GM20000 (cell line): Measurements from ENCODE around the gene CCDC154.

Experiments
- DNase-seq: peaks from one replicate; pipeline ENCODE4 v3.0.0; 2012; ENCODE audit warnings: low spot score
- TF ChIP-seq, protein P1 (sequence below): IDR thresholded peaks from 2 replicates; pipeline ENCODE4 v1.5.1; 2012; ENCODE audit warnings: mild to moderate bottlenecking, control low read depth; ENCODE audit errors: extremely low read depth, missing control alignments

CCDC154 gene

DNA sequence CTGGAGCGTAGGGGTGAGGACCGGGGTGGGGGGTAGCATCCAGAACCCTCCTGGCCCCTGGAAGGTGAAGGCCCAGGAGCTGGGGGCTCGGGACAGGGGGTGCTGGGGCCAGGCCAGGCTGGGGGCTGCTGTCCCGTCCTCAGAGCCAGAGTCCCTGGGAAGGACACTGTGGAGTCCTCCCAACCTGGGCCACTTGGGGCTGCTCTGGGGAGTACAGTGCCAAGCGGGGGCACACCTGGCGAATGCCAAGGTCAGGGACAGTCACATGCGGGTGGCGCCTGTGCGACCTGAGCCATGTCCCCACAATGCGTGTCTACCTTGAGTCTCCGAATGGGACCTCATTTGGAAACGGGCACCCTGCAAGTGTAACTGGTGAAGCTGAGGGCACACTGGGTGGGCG lies 14.7 kb downstream of the CCDC154 start:
- TF ChIP-seq, protein P1, sequence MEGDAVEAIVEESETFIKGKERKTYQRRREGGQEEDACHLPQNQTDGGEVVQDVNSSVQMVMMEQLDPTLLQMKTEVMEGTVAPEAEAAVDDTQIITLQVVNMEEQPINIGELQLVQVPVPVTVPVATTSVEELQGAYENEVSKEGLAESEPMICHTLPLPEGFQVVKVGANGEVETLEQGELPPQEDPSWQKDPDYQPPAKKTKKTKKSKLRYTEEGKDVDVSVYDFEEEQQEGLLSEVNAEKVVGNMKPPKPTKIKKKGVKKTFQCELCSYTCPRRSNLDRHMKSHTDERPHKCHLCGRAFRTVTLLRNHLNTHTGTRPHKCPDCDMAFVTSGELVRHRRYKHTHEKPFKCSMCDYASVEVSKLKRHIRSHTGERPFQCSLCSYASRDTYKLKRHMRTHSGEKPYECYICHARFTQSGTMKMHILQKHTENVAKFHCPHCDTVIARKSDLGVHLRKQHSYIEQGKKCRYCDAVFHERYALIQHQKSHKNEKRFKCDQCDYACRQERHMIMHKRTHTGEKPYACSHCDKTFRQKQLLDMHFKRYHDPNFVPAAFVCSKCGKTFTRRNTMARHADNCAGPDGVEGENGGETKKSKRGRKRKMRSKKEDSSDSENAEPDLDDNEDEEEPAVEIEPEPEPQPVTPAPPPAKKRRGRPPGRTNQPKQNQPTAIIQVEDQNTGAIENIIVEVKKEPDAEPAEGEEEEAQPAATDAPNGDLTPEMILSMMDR, result no peak
- no peak for DNase-seq

DNA sequence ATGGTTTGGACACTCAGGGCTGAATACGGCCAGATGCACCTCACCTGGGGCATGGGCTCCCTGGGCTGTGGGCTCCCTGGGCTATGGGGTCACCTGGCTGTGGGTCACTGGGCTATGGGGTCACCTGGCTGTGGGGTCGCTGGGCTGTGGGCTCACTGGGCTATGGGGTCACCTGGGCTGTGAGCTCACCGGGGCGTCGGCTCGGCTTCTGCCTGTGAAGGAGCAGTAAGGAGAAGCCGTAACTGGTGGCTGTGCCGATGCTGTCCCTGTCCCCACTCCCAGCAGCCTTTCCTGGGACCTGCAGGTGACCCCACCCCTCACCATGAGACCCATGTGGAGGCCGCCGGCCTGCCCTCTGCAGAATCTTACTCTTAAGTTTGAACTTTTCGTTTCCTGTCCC lies 15.3 kb downstream of the CCDC154 start:
- TF ChIP-seq, protein P1, result no peak
- DNase-seq, result no peak

DNA sequence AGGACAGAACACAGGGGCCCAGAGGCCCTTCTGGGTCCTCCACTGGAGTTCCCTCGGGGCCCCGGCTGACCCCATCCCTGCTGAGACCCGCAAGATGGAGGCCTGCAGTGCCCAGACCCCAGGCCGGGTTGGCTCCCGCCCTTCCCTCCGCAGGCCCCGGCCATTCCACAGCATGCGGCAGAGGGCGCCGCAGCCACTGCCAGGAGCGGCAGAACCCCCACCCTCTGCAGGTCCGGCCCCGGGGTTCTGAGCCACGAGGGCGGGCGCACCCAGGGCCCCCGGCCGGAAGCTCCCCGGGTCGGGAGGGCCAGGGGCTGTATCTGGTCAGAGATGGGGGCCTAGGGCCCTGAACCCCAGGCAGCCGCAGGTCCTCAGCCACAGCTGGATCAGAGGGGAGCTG lies 15.8 kb downstream of the CCDC154 start:
- no peak for DNase-seq
- TF ChIP-seq, protein P1, result no peak

DNA sequence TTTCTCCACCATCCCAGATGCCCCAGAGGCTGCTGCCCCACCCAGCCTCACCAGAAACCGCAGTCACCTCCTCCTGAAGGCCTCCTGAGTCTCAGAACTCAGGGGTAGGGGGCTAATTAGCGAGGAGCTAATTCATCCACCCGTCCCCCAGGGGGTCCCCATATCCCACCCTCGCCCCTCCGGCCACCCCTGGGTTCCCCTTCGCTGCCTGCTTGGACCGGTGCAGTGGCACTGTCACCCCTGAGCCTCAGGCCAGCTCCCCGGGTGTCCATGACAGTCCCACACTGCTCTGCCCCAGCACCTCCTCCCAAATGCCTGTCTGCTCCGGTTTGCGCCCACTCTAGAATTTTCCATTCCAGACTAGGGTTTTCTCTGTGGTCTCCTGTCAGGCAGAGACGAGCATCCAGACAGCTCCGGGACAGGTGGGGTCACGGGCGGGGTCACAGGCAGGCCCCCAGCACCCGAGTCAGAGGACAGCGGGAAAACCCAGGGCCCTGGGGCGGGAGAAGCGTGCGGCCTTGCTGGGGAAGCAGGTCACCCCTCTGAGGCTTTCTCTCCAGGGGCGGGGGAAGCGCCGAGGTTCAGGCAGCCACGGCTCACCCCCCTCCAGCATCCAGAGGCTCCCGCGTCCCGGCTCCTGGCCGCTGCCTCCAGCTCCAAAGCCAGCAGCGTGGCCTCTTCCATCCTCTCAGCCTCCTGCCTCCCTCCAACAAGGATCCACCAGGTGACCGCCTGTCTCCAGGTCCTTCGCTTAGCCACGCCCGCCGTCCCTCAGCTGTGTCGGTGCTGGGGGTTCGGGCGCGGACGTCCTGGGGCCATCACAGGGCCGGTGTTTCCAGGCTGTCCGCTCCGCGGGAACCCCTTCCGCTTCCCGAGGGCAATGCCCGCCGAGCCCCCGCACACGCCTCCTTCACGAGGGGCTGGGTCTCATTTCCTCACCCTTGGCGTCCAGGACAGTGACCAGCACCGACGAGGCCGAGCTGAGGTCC lies 16.6 kb downstream of the CCDC154 start:
- no peak for DNase-seq

DNA sequence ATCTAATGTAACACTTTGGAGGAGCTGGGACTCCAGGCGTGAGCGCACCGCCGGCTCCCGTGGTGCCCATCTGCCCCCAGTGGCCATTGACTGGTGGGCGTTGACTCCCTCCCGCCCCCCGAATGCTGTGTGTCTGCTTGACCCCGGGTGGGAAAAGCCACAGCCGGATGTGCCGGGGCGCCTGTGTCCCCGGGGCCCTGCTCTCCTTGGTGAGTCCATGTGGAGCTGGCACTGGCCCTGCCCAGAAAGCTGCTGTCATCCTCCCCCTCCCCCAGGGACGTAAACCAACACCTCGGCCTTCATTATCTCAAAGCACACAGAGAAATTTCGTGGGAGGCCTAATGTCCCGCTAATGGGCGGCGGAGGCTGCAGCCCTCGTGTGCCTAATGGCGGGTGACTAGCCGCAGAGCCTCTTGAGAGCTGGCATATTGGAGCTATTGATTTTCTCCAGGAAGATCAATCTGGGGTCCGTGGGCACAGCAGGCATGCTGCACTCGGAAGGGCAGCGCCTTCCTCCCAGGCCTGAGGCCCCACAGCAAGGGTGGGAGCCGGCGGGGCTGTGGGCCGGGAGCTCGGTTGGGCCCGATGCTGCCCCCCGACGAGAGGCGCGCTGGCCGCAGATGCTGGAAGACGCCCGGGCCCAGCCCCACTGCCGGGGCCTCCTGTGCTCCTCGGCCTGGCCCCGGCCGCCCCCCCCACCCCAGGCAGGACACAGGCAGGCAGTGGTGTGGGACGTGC lies 17.5 kb downstream of the CCDC154 start:
- no peak for DNase-seq
- TF ChIP-seq, protein P1, result no peak

More for the DNA sequence above, 16.6 kb downstream of the CCDC154 start:
- TF ChIP-seq, protein P1, result no peak

DNA sequence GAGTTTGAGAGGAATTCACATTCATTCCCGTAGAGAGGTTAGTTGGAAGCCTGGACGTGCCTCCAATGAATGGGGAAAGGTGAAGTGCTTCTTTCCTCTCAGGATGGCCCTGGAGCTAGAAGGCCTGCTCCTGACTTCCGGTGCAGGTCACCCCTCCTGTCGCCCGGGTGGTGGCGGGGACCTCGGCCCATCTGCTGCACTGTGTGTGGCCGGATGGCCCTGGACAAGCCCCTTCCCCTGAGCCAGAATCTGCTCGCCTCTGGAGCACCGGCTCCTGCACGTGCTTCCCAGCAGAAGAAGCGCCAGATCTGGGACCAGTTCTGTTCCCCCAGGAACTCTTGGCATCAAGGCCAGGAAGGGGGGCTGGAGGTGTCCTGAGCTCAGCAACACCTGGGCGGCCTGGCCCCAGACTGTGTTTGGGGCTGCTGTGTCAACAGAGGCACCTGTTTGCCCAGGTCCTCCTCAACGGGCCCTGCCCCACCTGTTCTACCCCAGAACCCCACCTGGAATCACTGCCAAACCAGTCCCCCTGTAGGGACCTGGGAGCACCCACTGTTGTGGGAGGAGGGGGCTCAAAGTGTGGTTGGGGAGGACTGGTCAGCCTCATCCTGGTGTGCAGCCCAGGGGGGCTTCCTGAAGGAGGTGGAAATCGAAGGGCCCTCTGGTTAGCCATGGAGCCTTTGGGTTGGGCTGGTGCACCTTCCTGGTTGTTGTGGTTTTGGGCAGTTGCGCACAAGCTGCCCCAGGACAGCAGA lies 18.6 kb downstream of the CCDC154 start:
- TF ChIP-seq, protein P1, result no peak
- DNase-seq, result no peak
